Ammon's horn (tissue), 1 donor: ENCODE measurements around the gene MBIP.
"Not testable (repeated sequence)": the region's sequence is repeated elsewhere in the genome, so short reads cannot be mapped to it uniquely, and the experiment has no call there.

Source experiments
- DNase-seq: peaks from one replicate; pipeline ENCODE4 v3.0.0-alpha.2; 2016; ENCODE audit warnings: low spot score

The MBIP gene

GRCh38 chr14:36320200-36320896 lies at the start of gene MBIP:
Gene MBIP (minus strand): TSS chr14:36320637. CDS start chr14:36320588, 49 bp downstream.
- DNase-seq = peak; percentile 98

GRCh38 chr14:36367985-36368774 lies 47.7 kb upstream of the MBIP start:
- DNase-seq = no peak

- no peak for DNase-seq
Measured at GRCh38 chr14:36365766-36366165, 45.3 kb upstream of the MBIP start.

GRCh38 chr14:36363704-36364103 lies 43.3 kb upstream of the MBIP start:
- DNase-seq = no peak

- no peak for DNase-seq
Measured at GRCh38 chr14:36362648-36363047, 42.2 kb upstream of the MBIP start.

- peak; percentile 43 for DNase-seq
Measured at GRCh38 chr14:36361210-36361853, 40.9 kb upstream of the MBIP start.

- no peak for DNase-seq
Measured at GRCh38 chr14:36356862-36357261, 36.4 kb upstream of the MBIP start.

- DNase-seq = no peak
Measured at GRCh38 chr14:36346052-36346451, 25.6 kb upstream of the MBIP start.

GRCh38 chr14:36344211-36344610 lies 23.8 kb upstream of the MBIP start:
- no peak for DNase-seq

GRCh38 chr14:36341811-36342210 lies 21.4 kb upstream of the MBIP start:
- DNase-seq = not testable (repeated sequence)

- DNase-seq = no peak
Measured at GRCh38 chr14:36340276-36340890, 19.9 kb upstream of the MBIP start.

GRCh38 chr14:36339816-36340215 lies 19.4 kb upstream of the MBIP start:
- peak; percentile 11 for DNase-seq

- DNase-seq = no peak
Measured at GRCh38 chr14:36333119-36333518, 12.7 kb upstream of the MBIP start.

- not testable (repeated sequence) for DNase-seq
Measured at GRCh38 chr14:36327573-36327972, 7.1 kb upstream of the MBIP start.

- DNase-seq = no peak
Measured at GRCh38 chr14:36325853-36326252, 5.4 kb upstream of the MBIP start.

GRCh38 chr14:36324897-36325296 lies 4.5 kb upstream of the MBIP start:
- no peak for DNase-seq

GRCh38 chr14:36320897-36321381 lies 502 bp upstream of the MBIP start:
- no peak for DNase-seq

GRCh38 chr14:36319899-36320199 lies 588 bp downstream of the MBIP start:
- DNase-seq = no peak

GRCh38 chr14:36317650-36318049 lies 2.8 kb downstream of the MBIP start:
- DNase-seq = no peak

GRCh38 chr14:36316131-36316530 lies 4.3 kb downstream of the MBIP start:
- DNase-seq = no peak

GRCh38 chr14:36315159-36315853 lies 5.1 kb downstream of the MBIP start:
- no peak for DNase-seq

GRCh38 chr14:36313898-36314297 lies 6.5 kb downstream of the MBIP start:
- DNase-seq = no peak
